ENCODE results near the gene CMSS1.

The CMSS1 gene

DNA sequence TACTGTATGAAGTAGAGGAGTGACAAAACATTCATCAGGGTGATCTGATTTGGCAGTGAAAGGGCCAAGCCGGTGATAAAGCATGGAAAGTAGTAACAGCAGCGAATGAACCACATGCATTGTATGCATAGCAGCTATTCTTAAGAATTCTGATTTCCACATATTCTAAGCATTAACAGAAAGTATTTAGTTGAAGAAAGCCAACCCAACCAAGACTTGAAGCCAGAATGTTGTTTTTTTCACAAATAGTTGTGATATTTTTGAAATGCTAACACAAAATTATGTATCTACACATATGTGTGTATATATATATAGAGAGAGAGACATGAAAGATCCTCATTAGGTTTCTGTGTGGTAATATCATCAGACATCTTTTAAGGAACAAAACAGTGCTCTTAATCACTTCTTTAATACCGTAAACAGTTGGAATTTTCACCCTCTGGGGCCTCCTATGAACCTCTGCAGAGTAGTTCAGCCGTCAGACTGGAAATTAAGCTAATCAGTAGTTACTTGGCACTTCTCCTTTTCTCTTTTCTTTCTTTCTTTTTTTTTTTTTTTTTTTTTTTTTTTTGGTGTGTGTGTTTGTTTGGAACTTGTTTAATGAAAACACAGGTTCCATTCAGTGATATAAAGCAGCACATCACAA lies 139.6 kb downstream of the CMSS1 start:
- no peak for FAIRE-seq
- no peak for TF ChIP-seq POLR2A (IDR thresholded peaks at IDR 0.05; ENCODE audit: low read depth, low read length)

DNA sequence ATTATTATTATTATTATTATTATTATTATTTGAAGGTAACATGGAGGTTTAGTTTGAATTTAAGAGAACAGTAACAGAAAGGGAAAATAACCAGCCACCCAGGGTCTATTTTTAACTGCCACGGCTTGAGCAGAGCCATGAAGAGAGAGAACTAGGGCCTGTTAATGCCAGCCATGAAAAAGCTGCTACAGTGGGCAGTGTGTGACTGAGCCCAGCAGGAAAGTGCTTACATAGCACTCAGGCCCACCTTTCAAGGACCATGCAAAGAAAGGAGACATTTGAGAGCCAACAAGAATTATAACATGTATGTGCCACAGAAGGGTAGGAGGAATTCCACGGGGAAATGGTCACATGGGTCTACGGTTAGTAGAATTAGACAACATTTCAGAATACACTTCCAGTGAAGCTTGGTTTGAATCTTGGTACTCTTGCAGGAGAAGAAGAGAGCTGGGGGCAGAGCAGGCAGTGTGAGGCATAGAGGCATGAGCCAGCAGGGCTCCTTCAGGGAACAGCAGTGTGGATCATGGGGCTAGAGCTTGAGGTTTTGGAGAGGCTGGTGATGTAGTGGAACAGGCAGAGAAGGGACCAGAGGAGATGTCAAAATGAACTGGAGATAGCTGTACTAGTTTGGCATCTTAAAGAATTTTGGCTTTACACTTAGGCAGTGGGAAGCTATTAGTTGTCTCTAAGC lies 140.7 kb downstream of the CMSS1 start:
- no peak for FAIRE-seq
- no peak for TF ChIP-seq POLR2A (IDR thresholded peaks at IDR 0.05; ENCODE audit: low read depth, low read length)

More for the DNA sequence above, 139.6 kb downstream of the CMSS1 start:
- no peak for DNase-seq (ENCODE audit: insufficient read length, low spot score)

DNA sequence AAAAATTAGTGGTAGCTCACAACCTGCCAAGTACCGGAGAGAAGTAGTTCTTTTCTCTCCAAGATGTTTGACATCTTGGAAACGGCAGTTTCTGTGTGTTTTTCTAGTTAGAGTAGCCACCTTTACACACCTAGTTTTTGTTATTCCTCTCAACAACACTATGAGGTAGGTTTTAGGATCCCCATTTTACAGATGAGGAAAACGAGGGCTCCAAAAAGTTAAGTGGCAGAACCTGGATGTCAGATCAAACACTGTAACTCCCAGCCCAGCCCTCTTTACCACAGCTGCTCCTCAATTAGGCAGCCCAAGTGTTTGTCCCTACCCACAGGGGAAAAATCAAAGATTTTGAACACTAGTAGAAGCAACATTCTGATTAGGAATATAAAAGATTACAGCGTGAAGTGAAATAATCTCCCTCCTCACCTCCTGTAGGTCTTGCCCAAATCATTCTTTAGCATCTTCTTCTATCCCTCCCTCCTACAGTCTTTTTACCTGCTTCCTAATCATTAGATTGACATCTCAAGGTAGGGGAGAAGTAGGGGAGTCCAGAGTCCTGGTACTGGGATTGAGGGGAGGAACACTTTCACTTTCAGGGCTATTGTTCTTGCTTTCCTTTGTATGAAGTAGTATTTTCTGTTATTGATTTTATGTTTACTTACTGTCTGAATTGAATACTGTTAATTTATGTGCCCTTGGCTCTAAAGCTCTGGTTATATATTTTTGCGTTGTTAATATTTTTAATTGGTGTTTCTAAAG lies 142.6 kb downstream of the CMSS1 start:
- FAIRE-seq (no peak), DNase-seq (ENCODE audit: insufficient read length, low spot score) (no peak)
- TF ChIP-seq POLR2A (IDR thresholded peaks at IDR 0.05; ENCODE audit: low read depth, low read length): no peak

More for the DNA sequence above, 140.7 kb downstream of the CMSS1 start:
- no peak for DNase-seq (ENCODE audit: insufficient read length, low spot score)

DNA sequence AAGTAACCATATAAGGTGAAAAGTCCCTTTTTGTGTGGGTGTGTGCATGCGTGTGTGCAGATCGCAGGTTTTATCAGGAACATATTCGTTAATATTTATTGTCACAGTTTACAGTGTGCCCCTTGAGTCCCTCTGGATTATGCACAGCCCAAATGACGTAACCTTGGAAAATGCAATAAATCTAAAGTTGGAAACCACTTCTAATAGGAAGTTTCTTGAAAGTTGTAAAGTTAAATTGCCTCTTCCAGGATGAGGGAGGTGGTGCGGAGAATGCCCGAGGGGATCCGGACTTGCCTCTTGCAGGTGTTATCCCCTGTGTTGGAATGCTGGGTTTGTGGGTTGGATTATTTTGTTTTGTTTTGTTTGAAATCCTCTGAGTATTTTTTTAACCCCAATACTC lies 143.3 kb downstream of the CMSS1 start:
- FAIRE-seq: no peak
- no peak for DNase-seq (ENCODE audit: insufficient read length, low spot score)
- TF ChIP-seq POLR2A (IDR thresholded peaks at IDR 0.05; ENCODE audit: low read depth, low read length): no peak

DNA sequence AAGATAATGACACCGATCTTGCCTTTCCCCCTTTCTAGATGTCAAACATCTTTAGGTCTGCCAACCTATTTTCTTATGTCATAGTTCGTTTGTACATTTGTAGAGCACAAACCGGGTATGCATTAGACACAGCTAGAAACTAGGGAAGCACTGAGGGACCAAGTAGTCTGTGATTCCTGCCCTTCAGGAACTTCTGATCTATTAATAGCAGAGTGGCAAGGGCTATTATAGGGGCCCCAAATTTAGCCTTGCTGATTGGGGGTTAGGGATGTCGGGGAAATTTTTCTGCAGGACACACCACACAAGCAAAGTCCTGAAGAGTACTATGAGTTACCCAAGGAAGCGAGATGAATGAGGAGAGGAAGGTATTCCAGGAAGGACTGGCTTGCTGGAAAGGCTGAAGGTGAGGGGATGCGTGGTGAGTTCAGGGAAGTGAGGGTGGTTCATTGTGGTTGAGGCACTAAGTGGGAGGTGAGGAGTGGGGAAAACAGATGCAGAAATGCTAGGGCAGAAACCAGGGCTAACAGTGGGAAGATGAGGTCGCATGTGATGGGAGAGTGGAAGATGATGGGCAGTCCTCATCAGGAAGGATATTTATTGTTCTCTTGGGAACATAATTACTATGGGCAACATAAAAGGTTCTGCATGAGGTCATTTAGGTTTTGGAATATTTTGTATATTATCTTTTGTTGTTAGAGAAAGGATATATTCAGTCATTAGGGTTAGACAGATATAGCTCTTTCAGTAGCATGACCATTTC lies 144.3 kb downstream of the CMSS1 start:
- FAIRE-seq (no peak), DNase-seq (ENCODE audit: insufficient read length, low spot score) (no peak)
- no peak for TF ChIP-seq POLR2A (IDR thresholded peaks at IDR 0.05; ENCODE audit: low read depth, low read length)

DNA sequence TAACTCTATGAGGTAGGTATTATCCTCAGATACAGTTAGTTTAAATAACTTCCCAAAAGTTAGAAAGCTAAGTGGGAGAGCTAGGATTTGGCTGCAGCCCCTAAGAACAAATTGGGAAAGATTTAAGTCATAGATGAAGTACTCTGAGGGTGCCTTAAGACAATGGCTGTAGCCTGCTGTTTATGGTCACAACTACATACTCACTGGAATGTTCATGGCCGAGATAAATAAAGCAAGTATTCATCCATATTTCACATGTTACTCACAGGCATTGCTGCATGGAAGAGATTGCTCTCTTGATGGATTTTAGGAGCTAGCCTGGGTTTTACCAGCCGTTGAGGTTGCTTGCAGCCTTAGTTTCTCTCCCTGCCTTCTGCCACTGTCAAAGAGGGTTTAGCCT lies 145.0 kb downstream of the CMSS1 start:
- peak; percentile 78 for FAIRE-seq
- DNase-seq (ENCODE audit: insufficient read length, low spot score): no peak
- no peak for TF ChIP-seq POLR2A (IDR thresholded peaks at IDR 0.05; ENCODE audit: low read depth, low read length)

DNA sequence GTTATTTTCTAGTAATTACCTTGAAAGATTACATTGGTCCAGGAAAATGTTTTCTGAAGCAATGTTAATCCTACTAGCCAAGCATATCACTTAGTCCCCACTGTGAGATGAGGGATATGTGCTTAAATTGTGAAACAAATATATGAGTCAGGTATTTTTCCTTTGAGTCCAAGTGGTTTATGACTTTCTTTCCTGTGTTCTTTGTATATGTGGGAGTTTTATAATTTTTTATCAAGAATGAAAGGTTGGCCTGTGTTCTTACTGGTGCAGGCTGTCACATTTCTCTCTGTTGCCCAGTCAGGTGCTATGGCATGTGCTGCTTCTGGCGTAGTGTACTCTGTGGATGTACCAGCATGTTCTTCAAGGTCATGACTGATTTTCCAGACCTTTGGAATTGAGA lies 147.4 kb downstream of the CMSS1 start:
- FAIRE-seq: peak; percentile 76
- TF ChIP-seq POLR2A (IDR thresholded peaks at IDR 0.05; ENCODE audit: low read depth, low read length): no peak
- DNase-seq (ENCODE audit: insufficient read length, low spot score): no peak

DNA sequence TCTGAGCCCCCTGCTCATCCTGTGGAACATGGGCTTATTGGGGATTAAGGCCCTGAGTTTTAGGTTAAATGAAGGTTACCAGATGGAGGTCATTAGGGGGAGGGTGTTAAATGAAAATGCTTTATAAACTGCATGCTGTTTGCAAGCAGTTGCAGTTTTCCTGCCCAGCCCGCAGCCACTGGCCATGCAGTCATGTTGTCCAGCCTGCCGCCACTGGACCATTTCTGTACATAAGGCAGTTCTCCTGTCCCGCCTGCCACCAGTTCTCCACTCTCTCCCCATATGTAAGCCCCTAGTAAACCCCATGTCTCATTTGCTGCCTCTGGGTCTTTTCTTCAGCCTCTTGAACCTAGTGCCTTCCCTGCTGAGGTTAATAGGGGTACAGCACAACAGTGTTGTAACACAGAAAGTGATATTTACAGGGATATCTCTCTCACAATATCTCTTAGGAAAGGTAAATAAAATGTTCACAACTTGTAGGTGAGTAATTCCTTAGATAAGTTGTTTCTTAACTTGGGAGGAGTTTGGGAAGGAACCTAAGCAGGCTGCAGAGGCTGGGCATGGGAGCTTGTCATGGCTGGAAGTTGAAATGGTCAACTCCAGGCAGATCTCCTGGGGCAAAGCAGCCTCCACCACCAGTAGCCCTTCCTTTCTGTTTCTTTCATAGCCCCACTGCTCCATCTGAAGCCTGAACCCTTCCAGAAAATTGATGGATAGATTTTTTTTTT lies 148.2 kb downstream of the CMSS1 start:
- TF ChIP-seq POLR2A (IDR thresholded peaks at IDR 0.05; ENCODE audit: low read depth, low read length): no peak
- no peak for FAIRE-seq
- DNase-seq (ENCODE audit: insufficient read length, low spot score): no peak

DNA sequence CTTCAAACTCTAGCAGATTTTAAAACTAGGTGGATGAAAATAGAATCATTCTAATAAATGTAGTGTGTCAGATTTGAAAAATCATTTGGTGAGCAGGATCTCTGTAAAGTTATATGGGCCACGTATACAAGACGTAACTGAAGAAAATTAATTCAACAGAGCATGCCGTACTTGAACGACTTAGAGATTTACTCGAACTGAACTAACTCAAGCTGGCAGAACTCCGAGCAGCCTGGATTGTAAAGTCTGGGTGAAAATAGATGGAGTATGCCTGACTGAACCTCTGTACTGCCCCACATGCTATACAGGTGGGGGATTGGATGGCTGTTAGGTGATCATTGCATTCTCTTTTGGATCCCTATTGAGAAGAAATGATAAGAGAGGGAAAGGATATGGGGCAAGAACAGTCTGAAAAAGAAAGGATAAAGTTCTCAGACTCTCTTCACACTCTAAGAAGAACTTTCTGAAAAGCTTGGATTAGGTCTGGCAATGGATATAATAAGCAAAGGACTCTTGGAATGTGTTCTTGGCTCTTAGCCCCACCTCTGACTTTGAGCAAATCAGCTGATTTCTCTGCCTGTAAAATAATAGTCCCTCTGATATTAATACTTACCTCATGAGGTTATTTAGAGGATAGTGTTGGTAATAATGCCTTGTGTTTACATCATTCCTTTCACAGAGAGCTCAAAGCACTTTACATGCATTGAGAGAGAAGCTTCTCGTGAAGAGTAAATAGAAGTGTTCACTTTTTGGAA lies 149.2 kb downstream of the CMSS1 start:
- TF ChIP-seq POLR2A (IDR thresholded peaks at IDR 0.05; ENCODE audit: low read depth, low read length): no peak
- FAIRE-seq: no peak
- no peak for DNase-seq (ENCODE audit: insufficient read length, low spot score)

DNA sequence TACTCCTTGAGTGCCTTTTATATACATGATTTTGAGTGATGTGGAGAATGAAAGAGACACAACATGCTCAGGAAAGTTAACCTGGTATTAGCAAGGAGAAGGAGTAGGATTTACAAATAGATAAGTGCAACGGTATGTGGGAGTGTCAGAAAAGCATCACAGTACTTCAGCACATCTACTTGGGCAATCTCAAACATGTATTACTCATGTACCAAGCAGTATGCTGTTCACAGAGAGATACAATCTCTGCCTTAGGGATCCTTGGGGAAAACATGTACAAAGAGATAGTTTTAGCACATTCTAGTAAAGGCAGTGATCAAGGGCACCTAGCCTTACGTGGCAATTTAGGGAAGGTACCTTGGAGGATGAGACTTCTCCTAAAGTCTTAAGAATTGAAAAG lies 150.1 kb downstream of the CMSS1 start:
- TF ChIP-seq POLR2A (IDR thresholded peaks at IDR 0.05; ENCODE audit: low read depth, low read length): no peak
- FAIRE-seq (peak; percentile 76), DNase-seq (ENCODE audit: insufficient read length, low spot score) (no peak)

DNA sequence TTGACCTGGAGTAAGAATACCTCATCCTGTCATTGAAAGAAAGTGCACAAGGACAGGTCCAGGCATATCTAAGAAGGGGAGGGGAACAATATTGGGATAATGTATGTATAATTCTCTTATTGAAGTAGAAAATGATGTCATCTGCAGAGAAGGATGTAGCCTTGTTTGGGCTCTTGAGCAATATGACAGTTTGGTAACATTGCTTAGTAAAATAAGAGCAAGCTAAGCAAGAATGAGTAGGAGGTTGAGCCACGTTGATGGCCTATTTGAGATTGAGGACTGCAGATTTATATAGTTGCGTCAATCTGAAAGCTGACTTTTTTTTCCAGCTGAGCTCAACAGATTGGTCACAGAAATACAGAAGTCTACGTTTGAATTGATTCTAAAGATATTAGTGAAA lies 151.5 kb downstream of the CMSS1 start:
- TF ChIP-seq POLR2A (IDR thresholded peaks at IDR 0.05; ENCODE audit: low read depth, low read length): no peak
- FAIRE-seq (peak; percentile 41), DNase-seq (ENCODE audit: insufficient read length, low spot score) (no peak)

DNA sequence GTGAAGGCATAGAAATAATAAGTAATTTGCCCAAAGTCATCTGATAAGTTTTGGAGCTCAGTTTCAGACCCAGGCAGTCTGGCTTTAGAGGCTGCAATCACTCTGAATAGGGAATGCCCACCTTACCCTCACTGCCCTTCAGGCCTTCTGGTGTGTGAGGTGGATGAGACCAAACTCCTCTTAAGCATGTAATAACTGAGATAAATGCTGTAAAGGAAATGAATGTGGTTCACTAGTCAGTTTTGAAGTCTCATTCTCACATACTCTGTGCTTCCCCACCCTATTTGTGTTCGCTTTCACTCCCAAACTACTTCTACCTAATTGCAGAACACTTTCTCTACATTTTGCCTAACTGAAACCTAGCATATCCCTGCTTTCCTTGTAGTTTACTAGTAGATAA lies 152.5 kb downstream of the CMSS1 start:
- peak; percentile 30 for FAIRE-seq
- no peak for DNase-seq (ENCODE audit: insufficient read length, low spot score)
- TF ChIP-seq POLR2A (IDR thresholded peaks at IDR 0.05; ENCODE audit: low read depth, low read length): no peak

DNA sequence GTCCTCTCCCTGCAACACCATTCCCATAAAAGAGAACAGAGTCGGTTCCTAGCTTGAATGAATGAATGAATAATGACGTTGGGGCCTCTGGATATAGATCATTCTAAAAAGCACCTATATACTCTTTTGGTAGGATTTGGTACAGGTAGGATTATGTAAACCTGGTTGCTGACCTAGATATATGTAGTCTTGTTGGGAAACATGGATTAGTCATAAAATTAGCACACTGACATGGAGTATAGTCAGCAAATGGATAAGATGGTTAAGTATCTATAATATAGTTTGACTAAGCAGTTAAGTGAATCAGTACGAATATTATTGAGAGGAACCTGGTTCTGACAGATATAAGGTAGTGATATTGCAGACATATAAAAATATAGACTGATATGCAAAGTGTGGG lies 154.1 kb downstream of the CMSS1 start:
- no peak for TF ChIP-seq POLR2A (IDR thresholded peaks at IDR 0.05; ENCODE audit: low read depth, low read length)
- DNase-seq (ENCODE audit: insufficient read length, low spot score) (no peak), FAIRE-seq (no peak)
